ENCODE measurements around the gene FAM131C.

FAM131C gene

DNA sequence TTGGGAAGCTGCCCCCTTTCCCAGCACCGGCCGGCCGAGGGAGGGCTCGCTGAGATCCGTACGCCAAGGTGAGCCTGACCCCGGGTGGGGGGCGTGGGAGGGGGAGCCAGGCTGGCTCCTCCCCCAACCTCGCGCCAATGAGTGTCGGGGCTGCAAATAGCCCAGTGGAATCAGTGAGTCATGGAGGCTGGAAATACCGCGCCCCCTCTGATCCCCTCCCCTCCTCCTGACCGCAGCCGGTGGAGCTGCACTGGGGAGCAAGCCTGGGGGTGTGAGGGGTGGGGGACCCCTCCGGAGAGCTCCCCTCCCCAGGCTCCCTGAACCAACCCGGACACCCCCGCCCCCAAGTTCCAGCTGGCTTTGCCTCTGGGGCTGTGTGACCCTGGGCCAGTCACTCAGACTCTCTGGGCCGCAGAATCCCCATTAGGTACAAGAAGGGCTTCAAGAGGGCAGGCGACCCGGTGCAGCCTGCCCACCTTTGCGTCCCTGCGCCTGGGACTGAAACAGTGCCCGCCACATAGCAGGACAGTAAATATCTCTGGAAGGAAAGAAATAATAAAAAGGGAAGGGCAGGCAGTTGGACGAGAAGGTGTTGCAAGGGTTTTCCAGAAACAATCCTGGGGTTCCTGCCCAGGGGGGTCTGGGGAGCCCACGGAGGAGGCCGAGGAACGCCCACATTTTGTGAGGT lies 60.1 kb downstream of the FAM131C start:
- no peaks in the 10 kb centered on the region for H3K9me3 ChIP-seq (ENCODE audit: control insufficient read depth, low read length)
- no peaks in the 10 kb centered on the region for H3K36me3 ChIP-seq (ENCODE audit: control insufficient read depth, insufficient read depth, low read length)
- peaks cover 6% of the 10 kb centered on the region for H3K4me1 ChIP-seq (ENCODE audit: control insufficient read depth, insufficient read depth, low read length, poor library complexity, severe bottlenecking)
- DNase-seq, result peak in 1 of 3 donors; percentile 12
- H3K4me3 ChIP-seq (ENCODE audit: insufficient read depth, low read depth, low read length, poor library complexity, severe bottlenecking), result peak overlapping the region; percentile 38
- no peak overlapping the region for H3K27ac ChIP-seq (ENCODE audit: insufficient read depth, low read length, poor library complexity, severe bottlenecking)
- peaks cover 7% of the 10 kb centered on the region for H3K27me3 ChIP-seq (replicated peaks; ENCODE audit: control insufficient read depth, insufficient read depth, low read length, poor library complexity, severe bottlenecking)

DNA sequence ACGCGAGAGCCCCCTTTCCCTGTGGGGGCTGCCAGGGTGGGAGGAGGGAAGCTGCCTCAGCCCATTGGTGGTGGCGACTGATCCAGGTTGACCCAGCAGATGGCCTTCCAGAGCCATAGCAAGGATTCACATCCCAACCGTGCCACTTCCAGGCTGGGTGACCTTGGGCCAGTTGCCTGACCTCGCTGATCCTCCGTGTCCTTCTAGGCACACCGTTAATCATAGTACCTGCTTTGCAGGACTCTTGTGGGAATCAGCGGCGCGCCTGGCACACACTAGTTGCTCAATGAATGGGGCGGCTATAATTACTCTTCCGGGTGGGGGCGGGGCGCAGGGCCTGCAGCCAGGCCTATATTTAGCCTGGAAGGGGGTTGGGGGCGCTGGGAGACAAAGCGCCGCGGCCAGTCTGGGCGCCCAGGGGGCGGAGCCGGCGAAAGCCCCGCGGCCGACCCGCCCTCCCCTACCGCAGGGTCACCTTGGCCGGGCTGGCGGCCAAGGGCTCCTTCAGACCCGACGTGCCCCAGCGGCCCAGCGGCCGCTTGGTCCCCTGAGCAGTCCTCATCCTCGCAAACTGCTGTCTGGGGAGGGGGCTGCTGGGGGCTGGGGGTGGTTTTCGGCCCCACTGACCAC lies 60.7 kb downstream of the FAM131C start:
- Histone ChIP-seq H3K4me1 (ENCODE audit: control insufficient read depth, insufficient read depth, low read length, poor library complexity, severe bottlenecking) (peaks cover 6% of the 10 kb centered on the region), H3K27ac (ENCODE audit: insufficient read depth, low read length, poor library complexity, severe bottlenecking) (no peak overlapping the region), H3K9me3 (ENCODE audit: control insufficient read depth, low read length) (no peaks in the 10 kb centered on the region), H3K36me3 (ENCODE audit: control insufficient read depth, insufficient read depth, low read length) (no peaks in the 10 kb centered on the region), H3K27me3 (replicated peaks; ENCODE audit: control insufficient read depth, insufficient read depth, low read length, poor library complexity, severe bottlenecking) (peaks cover 7% of the 10 kb centered on the region), H3K4me3 (ENCODE audit: insufficient read depth, low read depth, low read length, poor library complexity, severe bottlenecking) (peak overlapping the region; percentile 38)
- peak in 1 of 3 donors; percentile 9 for DNase-seq

DNA sequence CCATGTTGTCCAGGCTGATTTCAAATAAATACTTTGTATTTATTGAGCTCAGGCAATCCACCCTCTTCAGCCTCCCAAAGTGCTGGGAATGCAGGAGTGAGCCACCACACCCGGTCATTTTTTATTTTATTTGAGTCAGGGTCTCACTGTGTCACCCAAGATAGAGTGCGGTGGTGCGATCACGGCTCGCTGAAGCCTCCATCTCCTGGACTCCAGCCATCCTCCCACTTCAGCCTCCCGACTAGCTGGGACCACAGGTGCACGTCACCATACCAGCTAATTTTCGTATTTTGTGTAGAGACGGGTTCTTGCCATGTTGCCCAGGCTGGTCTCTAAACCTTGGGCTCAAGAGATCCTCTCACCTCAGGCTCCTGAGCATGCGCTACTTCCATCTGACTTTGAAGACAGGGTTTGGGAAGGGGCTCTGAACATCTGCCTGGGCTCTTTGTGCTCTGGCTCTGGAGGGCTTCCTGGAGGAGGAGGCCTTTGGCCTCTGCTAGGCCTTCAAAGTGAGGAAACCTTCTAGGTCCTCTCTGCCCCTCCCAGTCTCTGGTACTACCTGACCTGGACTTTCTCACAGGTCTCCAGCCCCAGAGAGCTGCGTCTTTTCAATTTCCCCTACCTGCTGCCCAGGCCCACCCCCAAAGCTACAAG lies 61.4 kb downstream of the FAM131C start:
- H3K27me3 ChIP-seq (replicated peaks; ENCODE audit: control insufficient read depth, insufficient read depth, low read length, poor library complexity, severe bottlenecking), result peaks cover 7% of the 10 kb centered on the region
- H3K4me1 ChIP-seq (ENCODE audit: control insufficient read depth, insufficient read depth, low read length, poor library complexity, severe bottlenecking), result peaks cover 6% of the 10 kb centered on the region
- H3K36me3 ChIP-seq (ENCODE audit: control insufficient read depth, insufficient read depth, low read length), result no peaks in the 10 kb centered on the region
- no peak overlapping the region for H3K27ac ChIP-seq (ENCODE audit: insufficient read depth, low read length, poor library complexity, severe bottlenecking)
- no peak overlapping the region for H3K4me3 ChIP-seq (ENCODE audit: insufficient read depth, low read depth, low read length, poor library complexity, severe bottlenecking)
- no peaks in the 10 kb centered on the region for H3K9me3 ChIP-seq (ENCODE audit: control insufficient read depth, low read length)
- no peak for DNase-seq

DNA sequence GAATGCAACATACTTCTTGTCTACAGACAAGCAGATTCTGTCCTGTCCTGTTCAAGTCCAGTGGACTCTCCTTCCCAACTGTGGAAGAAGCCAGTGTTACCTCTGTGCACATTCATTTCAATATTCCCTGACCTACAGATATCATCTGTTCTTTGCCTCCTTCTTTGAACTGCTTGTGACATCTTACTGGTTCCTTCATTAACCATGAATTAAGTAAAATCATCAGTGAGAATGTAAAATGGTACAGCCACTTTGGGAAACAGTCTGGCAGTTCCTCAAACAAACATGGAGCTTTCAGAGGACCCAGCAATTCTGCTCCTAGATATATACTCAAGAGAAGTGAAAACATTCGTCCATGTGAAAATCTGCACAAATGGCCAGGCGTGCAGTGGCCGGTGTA lies 62.6 kb downstream of the FAM131C start:
- Histone ChIP-seq H3K9me3 (ENCODE audit: control insufficient read depth, low read length) (no peaks in the 10 kb centered on the region), H3K36me3 (ENCODE audit: control insufficient read depth, insufficient read depth, low read length) (no peaks in the 10 kb centered on the region), H3K4me1 (ENCODE audit: control insufficient read depth, insufficient read depth, low read length, poor library complexity, severe bottlenecking) (peaks cover 6% of the 10 kb centered on the region), H3K27me3 (replicated peaks; ENCODE audit: control insufficient read depth, insufficient read depth, low read length, poor library complexity, severe bottlenecking) (peaks cover 7% of the 10 kb centered on the region), H3K4me3 (ENCODE audit: insufficient read depth, low read depth, low read length, poor library complexity, severe bottlenecking) (no peak overlapping the region), H3K27ac (ENCODE audit: insufficient read depth, low read length, poor library complexity, severe bottlenecking) (no peak overlapping the region)
- DNase-seq, result no peak

DNA sequence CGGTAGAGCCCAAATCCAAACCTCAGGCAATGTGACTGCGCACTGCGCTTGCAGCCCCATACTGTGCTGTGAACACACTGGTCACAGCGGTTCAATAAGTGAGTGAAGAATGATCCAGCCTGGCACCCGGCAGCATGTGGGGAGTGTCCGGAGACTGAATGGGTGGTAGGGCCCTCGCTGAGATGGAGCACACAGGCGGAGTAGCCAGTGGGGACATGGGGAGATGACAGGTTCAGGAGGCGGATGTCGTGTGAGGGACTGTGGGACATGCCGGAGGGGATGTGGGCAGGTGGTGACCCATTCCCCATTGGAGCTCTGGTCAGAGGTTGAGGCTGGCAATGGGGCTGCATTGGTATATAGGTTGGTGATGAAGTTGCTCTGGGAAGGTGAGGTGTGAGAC lies 63.8 kb downstream of the FAM131C start:
- no peak overlapping the region for H3K27ac ChIP-seq (ENCODE audit: insufficient read depth, low read length, poor library complexity, severe bottlenecking)
- no peaks in the 10 kb centered on the region for H3K9me3 ChIP-seq (ENCODE audit: control insufficient read depth, low read length)
- peaks cover 7% of the 10 kb centered on the region for H3K27me3 ChIP-seq (replicated peaks; ENCODE audit: control insufficient read depth, insufficient read depth, low read length, poor library complexity, severe bottlenecking)
- H3K36me3 ChIP-seq (ENCODE audit: control insufficient read depth, insufficient read depth, low read length), result no peaks in the 10 kb centered on the region
- H3K4me3 ChIP-seq (ENCODE audit: insufficient read depth, low read depth, low read length, poor library complexity, severe bottlenecking), result no peak overlapping the region
- no peak for DNase-seq
- peaks cover 6% of the 10 kb centered on the region for H3K4me1 ChIP-seq (ENCODE audit: control insufficient read depth, insufficient read depth, low read length, poor library complexity, severe bottlenecking)

DNA sequence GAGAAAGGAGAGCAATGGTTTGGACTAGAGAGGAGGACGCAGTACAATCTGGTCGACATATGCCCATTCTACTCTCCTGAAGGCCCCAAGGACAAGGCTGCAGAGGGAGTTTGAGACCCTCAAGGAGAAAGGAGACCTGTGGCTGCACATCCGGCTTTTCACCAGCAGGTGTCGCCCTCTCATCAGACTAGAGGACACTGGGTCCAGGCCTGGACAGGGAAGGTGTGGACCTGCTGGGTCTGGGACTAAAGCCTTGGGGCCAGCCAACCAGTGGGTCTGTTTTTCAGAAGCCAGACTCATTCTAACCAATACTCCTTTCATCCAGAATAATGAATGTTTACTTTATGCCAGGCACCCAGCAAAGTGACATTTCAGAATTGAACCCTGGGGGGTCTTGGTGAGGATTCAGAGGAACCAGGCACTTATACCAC lies 64.4 kb downstream of the FAM131C start:
- no peak overlapping the region for H3K4me3 ChIP-seq (ENCODE audit: insufficient read depth, low read depth, low read length, poor library complexity, severe bottlenecking)
- peaks cover 7% of the 10 kb centered on the region for H3K27me3 ChIP-seq (replicated peaks; ENCODE audit: control insufficient read depth, insufficient read depth, low read length, poor library complexity, severe bottlenecking)
- peak; percentile 46 to 58 (median 47) for DNase-seq
- peaks cover 6% of the 10 kb centered on the region for H3K4me1 ChIP-seq (ENCODE audit: control insufficient read depth, insufficient read depth, low read length, poor library complexity, severe bottlenecking)
- H3K9me3 ChIP-seq (ENCODE audit: control insufficient read depth, low read length), result no peaks in the 10 kb centered on the region
- H3K36me3 ChIP-seq (ENCODE audit: control insufficient read depth, insufficient read depth, low read length), result no peaks in the 10 kb centered on the region
- H3K27ac ChIP-seq (ENCODE audit: insufficient read depth, low read length, poor library complexity, severe bottlenecking), result no peak overlapping the region

Data from effector memory CD4-positive, alpha-beta T cell (primary cell).